WTC11 (cell line): ENCODE results near the gene THEM5. TPM values are rescaled to one million over a fixed set of nuclear protein-coding genes. Genes with fewer than 3 reads are reported as not detected.

Experiments
- ATAC-seq: fragments of 200-7000 bp; cut with Tn5 transposase; 2 replicates; pipeline ENCODE4 v1.10.0; 2021; ENCODE audit warnings: mild to moderate bottlenecking, moderate library complexity
- CTCF ChIA-PET: fragments of 300-600 bp; sonication (Branson Sonifier 250); formaldehyde crosslinking; loops from one replicate; lab custom pipeline; 2021; ENCODE audit warnings: antibody characterized with exemption; lab: Charles Lee
- POLR2A ChIA-PET: fragments of 350-600 bp; sonication (Branson Sonifier 250); formaldehyde crosslinking; loops from one replicate; lab custom pipeline; 2021; ENCODE audit warnings: antibody characterized with exemption; lab: Charles Lee
- DNase-seq: peaks from one replicate; pipeline ENCODE4 v3.0.0; 2021; ENCODE audit warnings: low spot score
- H3K27ac Mint-ChIP-seq: 2 replicates; pipeline ENCODE4 v1.8.0; 2021; ENCODE audit warnings: mixed read lengths
- H3K27me3 Mint-ChIP-seq: 2 replicates; pipeline ENCODE4 v1.8.0; 2021; ENCODE audit warnings: low read depth, mild to moderate bottlenecking, moderate library complexity, mixed read lengths
- H3K36me3 Mint-ChIP-seq: 2 replicates; pipeline ENCODE4 v1.8.0; 2021; ENCODE audit warnings: mixed read lengths
- H3K4me1 Mint-ChIP-seq: 2 replicates; pipeline ENCODE4 v1.8.0; 2022; ENCODE audit warnings: mixed read lengths
- H3K4me3 Mint-ChIP-seq: 2 replicates; pipeline ENCODE4 v1.8.0; 2021; ENCODE audit warnings: mild to moderate bottlenecking, moderate library complexity, mixed read lengths
- H3K9me3 Mint-ChIP-seq: 2 replicates; pipeline ENCODE4 v1.8.0; 2021; ENCODE audit warnings: mixed read lengths
- ATF1 ChIP-seq: sonication (generic); formaldehyde crosslinking; IDR thresholded peaks from 2 replicates; pipeline ENCODE4 v1.8.1; 2023; ENCODE audit warnings: mild to moderate bottlenecking, moderate library complexity, missing genetic modification reagents
- CBFB ChIP-seq: sonication (generic); formaldehyde crosslinking; IDR thresholded peaks from 2 replicates; pipeline ENCODE4 v1.8.1; 2022; ENCODE audit warnings: mild to moderate bottlenecking, low read depth, missing genetic modification reagents
- ELF4 ChIP-seq: sonication (generic); formaldehyde crosslinking; IDR thresholded peaks from 2 replicates; pipeline ENCODE4 v1.8.1; 2022; ENCODE audit warnings: low read depth, mild to moderate bottlenecking, moderate library complexity, missing genetic modification reagents
- EMX1 ChIP-seq: fragments of 250-450 bp; sonication (Bioruptor Pico); IDR thresholded peaks from 2 replicates; pipeline ENCODE4 v1.8.0; 2021; ENCODE audit warnings: mild to moderate bottlenecking
- FOXP1 ChIP-seq: sonication (generic); formaldehyde crosslinking; IDR thresholded peaks from 2 replicates; pipeline ENCODE4 v1.8.0; 2022; ENCODE audit warnings: missing genetic modification reagents, mild to moderate bottlenecking, moderate library complexity, borderline replicate concordance
- JAZF1 ChIP-seq: fragments of 250-450 bp; sonication (Bioruptor Pico); IDR thresholded peaks from 2 replicates; pipeline ENCODE4 v1.9.0; 2021; ENCODE audit warnings: moderate library complexity, mild to moderate bottlenecking, inconsistent platforms
- MLX ChIP-seq: sonication (generic); formaldehyde crosslinking; IDR thresholded peaks from 2 replicates; pipeline ENCODE4 v1.8.1; 2023; ENCODE audit warnings: mild to moderate bottlenecking, missing genetic modification reagents, moderate library complexity
- MXD4 ChIP-seq: fragments of 250-450 bp; sonication (Bioruptor Pico); IDR thresholded peaks from 2 replicates; pipeline ENCODE4 v1.8.0; 2021; ENCODE audit warnings: mild to moderate bottlenecking, moderate library complexity, borderline replicate concordance
- NFATC4 ChIP-seq: fragments of 250-450 bp; sonication (Bioruptor Pico); IDR thresholded peaks from 2 replicates; pipeline ENCODE4 v1.9.0; 2021; ENCODE audit warnings: mild to moderate bottlenecking
- NFE2L1 ChIP-seq: sonication (generic); formaldehyde crosslinking; IDR thresholded peaks from 2 replicates; pipeline ENCODE4 v1.8.1; 2023; ENCODE audit warnings: missing genetic modification reagents
- NFYB ChIP-seq: sonication (generic); formaldehyde crosslinking; conservative IDR thresholded peaks from 2 replicates; pipeline ENCODE4 v1.8.0; 2022; ENCODE audit warnings: low read depth, missing genetic modification reagents
- PREB ChIP-seq: sonication (generic); formaldehyde crosslinking; IDR thresholded peaks from 2 replicates; pipeline ENCODE4 v1.8.1; 2022; ENCODE audit warnings: mild to moderate bottlenecking, missing genetic modification reagents, moderate library complexity, borderline replicate concordance
- SMAD4 ChIP-seq: sonication (generic); formaldehyde crosslinking; IDR thresholded peaks from 2 replicates; pipeline ENCODE4 v1.8.0; 2022; ENCODE audit warnings: mild to moderate bottlenecking, missing genetic modification reagents
- TEAD1 ChIP-seq: sonication (generic); formaldehyde crosslinking; IDR thresholded peaks from 2 replicates; pipeline ENCODE4 v1.8.0; 2022; ENCODE audit warnings: mild to moderate bottlenecking, missing genetic modification reagents
- ZNF121 ChIP-seq: sonication (generic); formaldehyde crosslinking; IDR thresholded peaks from 2 replicates; pipeline ENCODE4 v1.8.0; 2023; ENCODE audit warnings: missing genetic modification reagents
- ZNF416 ChIP-seq: fragments of 250-450 bp; sonication (Bioruptor Pico); IDR thresholded peaks from 2 replicates; pipeline ENCODE4 v1.9.0; 2021; ENCODE audit warnings: mild to moderate bottlenecking, inconsistent platforms
- ZNF512 ChIP-seq: sonication (generic); formaldehyde crosslinking; IDR thresholded peaks from 2 replicates; pipeline ENCODE4 v1.8.1; 2022; ENCODE audit warnings: missing genetic modification reagents, borderline replicate concordance
- ZNF532 ChIP-seq: fragments of 250-450 bp; sonication (Bioruptor Pico); IDR thresholded peaks from 2 replicates; pipeline ENCODE4 v1.9.0; 2021; ENCODE audit warnings: mild to moderate bottlenecking, borderline replicate concordance
- total RNA-seq: library from RNA; stranded (reverse); gene quantifications from 3 replicates; pipeline ENCODE4 v1.2.3, GENCODE V29; 2021
- TF ChIP-seq, protein P1 (sequence below): sonication (generic); formaldehyde crosslinking; IDR thresholded peaks from 2 replicates; pipeline ENCODE4 v1.8.0; 2022; ENCODE audit warnings: mild to moderate bottlenecking, missing genetic modification reagents
- TF ChIP-seq, protein P2 (sequence below): sonication (generic); formaldehyde crosslinking; IDR thresholded peaks from 2 replicates; pipeline ENCODE4 v1.8.1; 2022; ENCODE audit warnings: mild to moderate bottlenecking, moderate library complexity, missing genetic modification reagents

Gene THEM5
- total RNA-seq, 1 experiment from 2014 or later: not detected

GRCh38 chr1:151803164-151803563 lies 50.3 kb downstream of the THEM5 start:
- H3K36me3 Mint-ChIP-seq: no peaks in the 10 kb centered on the region
- POLR2A ChIA-PET: interaction anchor here (1.5 kb wide), 1 partner anchor 40 kb away, joined by 3 read pairs; no protein-coding TSS in a partner anchor
- H3K4me3 Mint-ChIP-seq: no peak overlapping the region
- TF ChIP-seq TEAD1 (CRISPR knock-in tag) (no peak), CBFB (CRISPR knock-in tag) (no peak), SMAD4 (no peak), FOXP1 (CRISPR knock-in tag) (no peak), NFATC4 (CRISPR knock-in tag) (no peak), MXD4 (no peak), NFE2L1 (no peak), JAZF1 (CRISPR knock-in tag) (no peak), ZNF121 (CRISPR knock-in tag) (no peak), EMX1 (CRISPR knock-in tag) (no peak), ELF4 (CRISPR knock-in tag) (no peak), ZNF532 (CRISPR knock-in tag) (no peak), ATF1 (CRISPR knock-in tag) (no peak)
- TF ChIP-seq, protein P1, sequence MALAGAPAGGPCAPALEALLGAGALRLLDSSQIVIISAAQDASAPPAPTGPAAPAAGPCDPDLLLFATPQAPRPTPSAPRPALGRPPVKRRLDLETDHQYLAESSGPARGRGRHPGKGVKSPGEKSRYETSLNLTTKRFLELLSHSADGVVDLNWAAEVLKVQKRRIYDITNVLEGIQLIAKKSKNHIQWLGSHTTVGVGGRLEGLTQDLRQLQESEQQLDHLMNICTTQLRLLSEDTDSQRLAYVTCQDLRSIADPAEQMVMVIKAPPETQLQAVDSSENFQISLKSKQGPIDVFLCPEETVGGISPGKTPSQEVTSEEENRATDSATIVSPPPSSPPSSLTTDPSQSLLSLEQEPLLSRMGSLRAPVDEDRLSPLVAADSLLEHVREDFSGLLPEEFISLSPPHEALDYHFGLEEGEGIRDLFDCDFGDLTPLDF (CRISPR knock-in tag): no peak
- TF ChIP-seq, protein P2, sequence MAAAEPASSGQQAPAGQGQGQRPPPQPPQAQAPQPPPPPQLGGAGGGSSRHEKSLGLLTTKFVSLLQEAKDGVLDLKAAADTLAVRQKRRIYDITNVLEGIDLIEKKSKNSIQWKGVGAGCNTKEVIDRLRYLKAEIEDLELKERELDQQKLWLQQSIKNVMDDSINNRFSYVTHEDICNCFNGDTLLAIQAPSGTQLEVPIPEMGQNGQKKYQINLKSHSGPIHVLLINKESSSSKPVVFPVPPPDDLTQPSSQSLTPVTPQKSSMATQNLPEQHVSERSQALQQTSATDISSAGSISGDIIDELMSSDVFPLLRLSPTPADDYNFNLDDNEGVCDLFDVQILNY: no peak
- H3K27ac Mint-ChIP-seq: no peak overlapping the region
- peaks cover 14% of the 10 kb centered on the region for H3K4me1 Mint-ChIP-seq
- H3K27me3 Mint-ChIP-seq: peaks cover 6% of the 10 kb centered on the region
- no peaks in the 10 kb centered on the region for H3K9me3 Mint-ChIP-seq
- no peak for DNase-seq
- CTCF ChIA-PET: no interaction called here
- ATAC-seq: no peak

DNA sequence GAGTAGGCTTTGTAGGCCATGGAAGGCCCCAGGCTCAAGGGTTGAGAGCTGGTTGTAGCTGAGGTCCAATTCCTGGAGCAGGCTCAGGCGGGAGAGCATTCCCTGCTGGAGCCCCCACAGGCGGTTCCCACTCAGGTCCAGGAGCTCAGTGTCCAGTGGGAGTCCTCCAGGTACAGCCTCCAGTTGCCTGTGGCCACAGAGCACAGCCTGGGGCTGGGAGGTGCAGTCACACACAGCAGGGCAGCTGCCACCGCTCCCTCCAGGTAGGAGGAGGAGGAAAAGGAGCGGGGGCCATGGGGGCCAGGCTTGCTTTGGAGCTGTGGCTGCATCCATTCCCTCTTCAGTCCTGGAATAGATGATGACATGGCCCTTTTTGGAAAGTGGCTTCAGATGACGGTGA lies 51.1 kb downstream of the THEM5 start:
- TF ChIP-seq MLX (CRISPR knock-in tag) (no peak), NFE2L1 (no peak), PREB (no peak), ZNF416 (CRISPR knock-in tag) (no peak), ZNF512 (no peak), NFYB (CRISPR knock-in tag) (no peak), CBFB (CRISPR knock-in tag) (no peak), MXD4 (no peak)
- H3K27me3 Mint-ChIP-seq: peaks cover 6% of the 10 kb centered on the region
- H3K4me1 Mint-ChIP-seq: peaks cover 14% of the 10 kb centered on the region
- no peak overlapping the region for H3K27ac Mint-ChIP-seq
- no peak for DNase-seq
- H3K36me3 Mint-ChIP-seq: no peaks in the 10 kb centered on the region
- ATAC-seq: no peak
- no peaks in the 10 kb centered on the region for H3K9me3 Mint-ChIP-seq
- H3K4me3 Mint-ChIP-seq: no peak overlapping the region
- POLR2A ChIA-PET: interaction anchor here (1.5 kb wide), 1 partner anchor 40 kb away, joined by 3 read pairs; no protein-coding TSS in a partner anchor
- CTCF ChIA-PET: interaction anchor here (1.5 kb wide), 1 partner anchor 232 kb away, joined by 3 read pairs; no protein-coding TSS in a partner anchor
